Hepatocyte (in vitro differentiated cells): Measurements from ENCODE around the gene AMD1.

Experiments
- CTCF ChIP-seq: fragments of 200-600 bp; sonication (generic); IDR thresholded peaks from 2 replicates; pipeline ENCODE4 v1.5.1; 2016; ENCODE audit warnings: antibody characterized with exemption, mild to moderate bottlenecking; ENCODE audit not compliant: poor library complexity
- EZH2 ChIP-seq: fragments of 200-600 bp; sonication (generic); IDR thresholded peaks from 2 replicates; pipeline ENCODE4 v1.6.1; 2016; ENCODE audit warnings: antibody characterized with exemption, mild to moderate bottlenecking, borderline replicate concordance

GRCh38 chr6:110826236-110827129, 48.1 kb upstream of the AMD1 start:
- TF ChIP-seq CTCF: no peak
- TF ChIP-seq EZH2: no peak
